Endodermal cell (in vitro differentiated cells): Measurements from ENCODE around the gene CEP295NL. TPM values are rescaled to one million over a fixed set of nuclear protein-coding genes. Genes with fewer than 3 reads are reported as not detected.

Experiments used
- DNase-seq: peaks from one replicate; pipeline ENCODE4 v3.0.0-alpha.2; 2017
- H3K27ac ChIP-seq: 2 replicates; pipeline ENCODE4 v1.5.1; 2013; ENCODE audit warnings: mild to moderate bottlenecking, low read depth, low read length, moderate library complexity
- H3K27me3 ChIP-seq: 2 replicates; pipeline ENCODE4 v1.6.1; 2013; ENCODE audit warnings: mild to moderate bottlenecking, low read length, moderate library complexity; ENCODE audit not compliant: insufficient read depth, control insufficient read depth, poor library complexity, severe bottlenecking
- H3K36me3 ChIP-seq: 2 replicates; pipeline ENCODE4 v1.7.0; 2013; ENCODE audit warnings: mild to moderate bottlenecking, low read length, moderate library complexity; ENCODE audit not compliant: control insufficient read depth, insufficient read depth
- H3K4me1 ChIP-seq: one replicate; pipeline ENCODE4 v1.7.0; 2013; ENCODE audit warnings: low read length; ENCODE audit not compliant: control insufficient read depth, insufficient read depth
- H3K4me3 ChIP-seq: 2 replicates; pipeline ENCODE4 v1.5.1; 2013; ENCODE audit warnings: mild to moderate bottlenecking, low read length, moderate library complexity
- H3K9ac ChIP-seq: 2 replicates; pipeline ENCODE4 v1.6.1; 2013; ENCODE audit warnings: mild to moderate bottlenecking, low read length, moderate library complexity; ENCODE audit not compliant: poor library complexity, severe bottlenecking; ENCODE audit errors: extremely low read depth
- H3K9me3 ChIP-seq: 2 replicates; pipeline ENCODE4 v1.6.1; 2013; ENCODE audit warnings: mild to moderate bottlenecking, low read length, moderate library complexity; ENCODE audit not compliant: control insufficient read depth
- H3K27ac Mint-ChIP-seq: 2 replicates; pipeline ENCODE4 v1.8.0; 2020; ENCODE audit warnings: mixed read lengths
- H3K27me3 Mint-ChIP-seq: 2 replicates; pipeline ENCODE4 v1.8.0; 2021; ENCODE audit warnings: mild to moderate bottlenecking, mixed read lengths; ENCODE audit not compliant: insufficient read depth
- H3K36me3 Mint-ChIP-seq: 2 replicates; pipeline ENCODE4 v1.8.0; 2020; ENCODE audit warnings: low read depth, mixed read lengths
- H3K4me1 Mint-ChIP-seq: 2 replicates; pipeline ENCODE4 v1.8.0; 2020; ENCODE audit warnings: mixed read lengths
- H3K4me3 Mint-ChIP-seq: 2 replicates; pipeline ENCODE4 v1.8.0; 2020; ENCODE audit warnings: mild to moderate bottlenecking, moderate library complexity, mixed read lengths
- H3K9me3 Mint-ChIP-seq: 2 replicates; pipeline ENCODE4 v1.8.0; 2020; ENCODE audit warnings: mild to moderate bottlenecking, mixed read lengths
- CTCF ChIP-seq: fragments of 200-600 bp; sonication (generic); conservative IDR thresholded peaks from 2 replicates; pipeline ENCODE4 v1.5.0; 2021; ENCODE audit warnings: antibody characterized with exemption, mild to moderate bottlenecking
- WGBS, 2 experiments: methylation state at CpG; one replicate each; pipeline versions ENCODE4 v1.1.5 to v1.1.7; 2013; ENCODE audit warnings: missing lambda C conversion rate in 2 of 2, mixed read lengths in 1 of 2; ENCODE audit not compliant: insufficient coverage in 1 of 2, insufficient read length in 1 of 2; 5-methylcytosine and 5-hydroxymethylcytosine counted together
- total RNA-seq, 2 donors: library from RNA; stranded (reverse); fragmentation: NEBNext Ultra II Directional in 1 of 2; extraction: Animal tissue kit (Norgen Biotek cat#: 25700) in 1 of 2; gene quantifications; 2 replicates in 1 of 2; 3 replicates in 1 of 2; pipeline ENCODE4 v1.2.1, GENCODE V29; 2021

The CEP295NL gene
- total RNA-seq, 2 donors from 2014 or later, result 0.97 to 2.2 TPM

- Histone ChIP-seq H3K36me3 (no peaks in the 10 kb centered on the region), H3K9me3 (no peaks in the 10 kb centered on the region), H3K4me1 (no peaks in the 10 kb centered on the region), H3K4me3 (no peak overlapping the region), H3K27ac (no peak overlapping the region), H3K27me3 (no peaks in the 10 kb centered on the region), H3K9ac (no peak overlapping the region)
- Mint-ChIP-seq H3K4me1 (peaks cover 4% of the 10 kb centered on the region), H3K36me3 (no peaks in the 10 kb centered on the region), H3K9me3 (no peaks in the 10 kb centered on the region), H3K4me3 (no peak overlapping the region), H3K27ac (no peak overlapping the region), H3K27me3 (peaks cover 2% of the 10 kb centered on the region)
- no peak for DNase-seq
- 86 to 94% methylated on average over 7 to 11 of the region's 11 CpGs for WGBS, 2 experiments
- TF ChIP-seq CTCF, result no peak
Observed at GRCh38 chr17:78937561-78937960, 34.6 kb upstream of the CEP295NL start.

- Mint-ChIP-seq H3K27ac (no peak overlapping the region), H3K36me3 (no peaks in the 10 kb centered on the region), H3K9me3 (no peaks in the 10 kb centered on the region), H3K27me3 (peaks cover 2% of the 10 kb centered on the region), H3K4me3 (no peak overlapping the region), H3K4me1 (peaks cover 4% of the 10 kb centered on the region)
- Histone ChIP-seq H3K9me3 (no peaks in the 10 kb centered on the region), H3K4me1 (no peaks in the 10 kb centered on the region), H3K9ac (no peak overlapping the region), H3K36me3 (no peaks in the 10 kb centered on the region), H3K27ac (no peak overlapping the region), H3K4me3 (no peak overlapping the region), H3K27me3 (no peaks in the 10 kb centered on the region)
- no peak for DNase-seq
- WGBS, 2 experiments, result 87 to 94% methylated on average over 18 to 33 of the region's 33 CpGs
- no peak for TF ChIP-seq CTCF
Observed at GRCh38 chr17:78935419-78936323, 32.7 kb upstream of the CEP295NL start.

- H3K9me3 ChIP-seq, result no peaks in the 10 kb centered on the region
- no peak overlapping the region for H3K4me3 ChIP-seq
- H3K27me3 Mint-ChIP-seq, result peaks cover 2% of the 10 kb centered on the region
- H3K36me3 Mint-ChIP-seq, result no peaks in the 10 kb centered on the region
- H3K4me1 ChIP-seq, result no peaks in the 10 kb centered on the region
- H3K27ac ChIP-seq, result peak overlapping the region; percentile 65
- H3K4me1 Mint-ChIP-seq, result peaks cover 4% of the 10 kb centered on the region
- no peak overlapping the region for H3K9ac ChIP-seq
- no peak for DNase-seq
- no peak overlapping the region for H3K4me3 Mint-ChIP-seq
- no peaks in the 10 kb centered on the region for H3K36me3 ChIP-seq
- no peak for TF ChIP-seq CTCF
- no peaks in the 10 kb centered on the region for H3K9me3 Mint-ChIP-seq
- H3K27me3 ChIP-seq, result no peaks in the 10 kb centered on the region
- H3K27ac Mint-ChIP-seq, result peak overlapping the region; percentile 32
- 84 to 88% methylated on average over 12 to 19 of the region's 19 CpGs for WGBS, 2 experiments
Observed at GRCh38 chr17:78934681-78935418, 31.8 kb upstream of the CEP295NL start.
